Endothelial cell (in vitro differentiated cells): ENCODE results near the gene TNFAIP2. TPM values are rescaled to one million over a fixed set of nuclear protein-coding genes. Genes with fewer than 3 reads are reported as not detected.

Source experiments
- DNase-seq: peaks from one replicate; pipeline ENCODE4 v3.0.0; 2021; ENCODE audit warnings: low spot score
- H3K27ac Mint-ChIP-seq: one replicate; pipeline ENCODE4 v1.8.0; 2021; ENCODE audit warnings: mixed read lengths, inconsistent platforms; ENCODE audit not compliant: unreplicated experiment
- H3K27me3 Mint-ChIP-seq: one replicate; pipeline ENCODE4 v1.8.0; 2021; ENCODE audit warnings: mild to moderate bottlenecking, moderate library complexity, mixed read lengths, inconsistent platforms; ENCODE audit not compliant: unreplicated experiment
- H3K36me3 Mint-ChIP-seq: one replicate; pipeline ENCODE4 v1.8.0; 2021; ENCODE audit warnings: mild to moderate bottlenecking, low read depth, mixed read lengths, inconsistent platforms; ENCODE audit not compliant: unreplicated experiment
- H3K4me1 Mint-ChIP-seq: one replicate; pipeline ENCODE4 v1.8.0; 2021; ENCODE audit warnings: mild to moderate bottlenecking, mixed read lengths, inconsistent platforms; ENCODE audit not compliant: unreplicated experiment
- H3K4me3 Mint-ChIP-seq: one replicate; pipeline ENCODE4 v1.8.0; 2021; ENCODE audit warnings: mild to moderate bottlenecking, mixed read lengths, inconsistent platforms; ENCODE audit not compliant: unreplicated experiment
- H3K9me3 Mint-ChIP-seq: one replicate; pipeline ENCODE4 v1.8.0; 2021; ENCODE audit warnings: mixed read lengths, inconsistent platforms; ENCODE audit not compliant: unreplicated experiment
- total RNA-seq: library from RNA; stranded (reverse); fragmentation: NEBNext Ultra II Directional; extraction: Animal tissue kit (Norgen Biotek cat#: 25700); gene quantifications from one replicate; pipeline ENCODE4 v1.2.1, GENCODE V29; 2021; ENCODE audit not compliant: unreplicated experiment
- TF ChIP-seq, protein P1 (sequence below): fragments of 200-600 bp; sonication (generic); IDR thresholded peaks from one replicate; pipeline ENCODE4 v1.5.0; 2021; ENCODE audit warnings: antibody characterized with exemption; ENCODE audit not compliant: unreplicated experiment

Gene TNFAIP2
- total RNA-seq, 1 donor from 2014 or later = 163 TPM

DNA sequence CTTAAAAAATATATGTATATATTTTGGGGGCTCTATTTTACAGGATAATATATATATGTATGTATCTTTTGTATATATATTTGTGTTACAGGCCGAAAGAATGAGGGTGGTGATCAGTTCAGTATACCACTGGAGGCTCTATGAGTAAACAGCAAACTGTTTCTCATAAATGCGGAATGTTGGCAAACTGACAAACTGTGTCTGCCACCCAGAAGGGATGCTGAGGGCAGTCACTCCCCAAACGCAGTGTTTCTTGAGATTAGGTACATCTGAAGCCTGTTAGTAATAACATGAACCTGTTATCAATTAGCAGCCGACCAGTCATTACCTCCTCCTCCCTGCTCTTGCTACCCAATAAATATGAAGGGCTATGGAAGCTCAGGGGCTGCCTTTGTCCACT lies 20.8 kb downstream of the TNFAIP2 start:
- no peak for DNase-seq
- Mint-ChIP-seq H3K27me3 (peaks cover 4% of the 10 kb centered on the region), H3K27ac (no peak overlapping the region), H3K4me1 (peaks cover 8% of the 10 kb centered on the region), H3K9me3 (no peaks in the 10 kb centered on the region), H3K4me3 (no peak overlapping the region), H3K36me3 (no peaks in the 10 kb centered on the region)
- TF ChIP-seq, protein P1, sequence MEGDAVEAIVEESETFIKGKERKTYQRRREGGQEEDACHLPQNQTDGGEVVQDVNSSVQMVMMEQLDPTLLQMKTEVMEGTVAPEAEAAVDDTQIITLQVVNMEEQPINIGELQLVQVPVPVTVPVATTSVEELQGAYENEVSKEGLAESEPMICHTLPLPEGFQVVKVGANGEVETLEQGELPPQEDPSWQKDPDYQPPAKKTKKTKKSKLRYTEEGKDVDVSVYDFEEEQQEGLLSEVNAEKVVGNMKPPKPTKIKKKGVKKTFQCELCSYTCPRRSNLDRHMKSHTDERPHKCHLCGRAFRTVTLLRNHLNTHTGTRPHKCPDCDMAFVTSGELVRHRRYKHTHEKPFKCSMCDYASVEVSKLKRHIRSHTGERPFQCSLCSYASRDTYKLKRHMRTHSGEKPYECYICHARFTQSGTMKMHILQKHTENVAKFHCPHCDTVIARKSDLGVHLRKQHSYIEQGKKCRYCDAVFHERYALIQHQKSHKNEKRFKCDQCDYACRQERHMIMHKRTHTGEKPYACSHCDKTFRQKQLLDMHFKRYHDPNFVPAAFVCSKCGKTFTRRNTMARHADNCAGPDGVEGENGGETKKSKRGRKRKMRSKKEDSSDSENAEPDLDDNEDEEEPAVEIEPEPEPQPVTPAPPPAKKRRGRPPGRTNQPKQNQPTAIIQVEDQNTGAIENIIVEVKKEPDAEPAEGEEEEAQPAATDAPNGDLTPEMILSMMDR = no peak

DNA sequence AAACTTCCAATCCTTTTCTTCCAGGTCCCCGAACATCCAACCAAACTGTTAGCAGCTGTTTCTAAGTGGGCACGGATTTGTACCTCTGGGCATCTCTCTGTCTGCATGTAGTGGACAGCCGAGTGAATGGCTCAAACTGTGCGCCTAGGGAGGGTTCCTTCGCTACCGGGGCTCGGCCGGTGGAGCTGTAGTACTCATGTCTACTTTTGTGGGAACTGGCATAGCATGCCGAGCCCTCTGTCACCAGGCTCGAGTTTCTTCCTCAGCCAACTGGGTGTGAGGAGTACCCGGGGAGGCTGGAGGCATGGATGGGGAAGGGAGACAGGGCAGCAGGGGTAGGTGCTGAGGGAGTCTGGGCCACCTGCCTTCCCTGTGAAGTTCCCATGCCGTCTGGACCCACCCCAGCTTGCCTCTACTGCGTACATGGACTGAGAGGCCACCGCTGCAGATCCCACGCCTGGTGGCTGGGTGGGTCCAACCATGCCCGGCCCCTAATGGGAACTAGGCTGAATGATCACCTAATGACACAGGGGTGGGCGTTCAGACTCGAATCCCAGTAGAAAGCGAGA lies 23.0 kb downstream of the TNFAIP2 start:
- Mint-ChIP-seq H3K36me3 (no peaks in the 10 kb centered on the region), H3K27me3 (no peaks in the 10 kb centered on the region), H3K4me3 (no peak overlapping the region), H3K27ac (no peak overlapping the region), H3K4me1 (peaks cover 6% of the 10 kb centered on the region), H3K9me3 (no peaks in the 10 kb centered on the region)
- TF ChIP-seq, protein P1 = no peak
- DNase-seq = no peak

DNA sequence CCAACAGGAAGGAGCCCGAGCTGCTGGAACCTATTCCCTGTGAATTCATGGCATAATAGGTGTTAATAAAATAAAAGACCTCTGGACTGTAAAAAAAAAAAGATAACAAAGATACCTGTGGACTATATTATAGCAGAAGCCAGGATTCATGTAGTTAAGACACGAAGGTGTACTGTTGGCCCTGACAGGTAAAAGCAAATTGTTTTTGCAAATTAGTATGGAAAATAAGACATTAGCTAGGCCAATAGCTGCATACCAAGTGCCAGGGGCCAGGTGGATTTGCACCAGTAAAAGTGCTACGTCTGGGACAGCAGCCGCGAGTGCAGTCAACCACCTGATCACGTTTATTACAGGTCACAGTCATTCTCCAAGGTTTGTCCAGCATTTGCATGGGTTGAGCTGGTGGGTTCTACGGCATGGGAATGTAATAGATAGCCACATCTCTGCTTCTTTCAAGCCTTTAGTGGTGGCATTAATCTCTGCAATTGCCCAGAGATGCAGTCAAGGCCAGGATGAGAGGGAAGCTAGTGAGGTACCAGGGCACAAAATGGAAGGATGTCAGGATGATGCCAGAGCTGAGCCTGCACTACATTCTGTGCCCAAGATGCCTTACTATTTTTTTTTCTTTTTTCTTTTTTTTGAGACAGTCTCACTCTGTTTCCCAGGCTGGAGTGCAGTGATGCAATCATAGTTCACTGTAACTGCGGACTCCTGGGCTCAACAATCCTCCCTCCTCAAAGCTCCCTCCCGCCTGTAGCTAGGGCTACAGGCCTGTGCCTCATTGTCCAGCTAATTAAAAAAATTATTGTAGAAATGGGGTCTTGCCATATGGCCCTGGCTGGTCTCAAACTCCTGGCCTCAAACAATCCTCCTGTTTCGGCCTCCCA lies 26.3 kb downstream of the TNFAIP2 start:
- H3K27ac Mint-ChIP-seq = no peak overlapping the region
- H3K4me3 Mint-ChIP-seq = no peak overlapping the region
- H3K9me3 Mint-ChIP-seq = no peaks in the 10 kb centered on the region
- peaks cover 2% of the 10 kb centered on the region for H3K27me3 Mint-ChIP-seq
- TF ChIP-seq, protein P1 = no peak
- no peaks in the 10 kb centered on the region for H3K36me3 Mint-ChIP-seq
- DNase-seq = no peak
- no peaks in the 10 kb centered on the region for H3K4me1 Mint-ChIP-seq

DNA sequence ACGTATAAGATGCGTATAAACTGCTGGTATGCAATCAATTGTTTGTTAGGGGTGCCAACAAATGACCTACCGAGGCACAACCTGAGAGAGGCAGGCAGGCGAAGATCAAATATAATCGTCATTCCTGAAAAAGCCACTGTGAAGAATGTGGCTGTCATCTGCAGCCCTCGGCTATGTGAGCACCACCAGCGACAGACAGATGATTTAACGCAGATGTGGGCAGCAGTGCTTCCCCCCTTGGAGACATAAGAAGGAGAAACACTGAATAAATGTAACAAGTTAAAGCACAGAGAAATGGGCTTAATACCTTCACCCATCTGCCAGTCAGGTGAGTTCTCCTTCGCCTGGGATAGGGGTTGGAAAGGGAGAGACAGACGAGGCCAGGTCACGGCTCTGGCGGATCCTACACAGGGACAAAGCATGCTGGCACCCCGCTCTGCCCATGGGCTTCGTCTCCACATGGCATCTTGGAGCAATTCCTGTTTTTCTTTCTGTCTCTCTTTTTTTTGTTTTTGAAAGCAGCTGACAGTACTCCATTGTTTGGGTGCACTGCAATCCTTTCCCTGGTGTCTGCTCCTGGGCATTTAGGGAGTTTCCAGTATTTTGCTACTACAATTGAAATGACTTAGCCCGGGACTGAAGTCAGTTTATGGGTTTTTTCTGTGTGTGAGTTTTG lies 28.1 kb downstream of the TNFAIP2 start:
- no peak for DNase-seq
- H3K9me3 Mint-ChIP-seq = no peaks in the 10 kb centered on the region
- no peaks in the 10 kb centered on the region for H3K4me1 Mint-ChIP-seq
- TF ChIP-seq, protein P1 = no peak
- H3K27me3 Mint-ChIP-seq = peaks cover 2% of the 10 kb centered on the region
- H3K36me3 Mint-ChIP-seq = no peaks in the 10 kb centered on the region
- H3K27ac Mint-ChIP-seq = no peak overlapping the region
- no peak overlapping the region for H3K4me3 Mint-ChIP-seq
